Lower leg skin (tissue), 4 donors: ENCODE measurements around the gene NF1. TPM values are rescaled to one million over a fixed set of nuclear protein-coding genes. Genes with fewer than 3 reads are reported as not detected.

Source experiments
- DNase-seq, 2 donors: peaks; one replicate each; pipeline ENCODE4 v3.0.0-alpha.2; 2019; ENCODE audit warnings: low spot score in 2 of 2
- H3K4me3 ChIP-seq: fragments of 200-600 bp; sonication (generic); 2 replicates; pipeline ENCODE4 v1.5.1; 2017; ENCODE audit warnings: mild to moderate bottlenecking, low read depth; ENCODE audit not compliant: poor library complexity, severe bottlenecking
- CTCF ChIP-seq, 3 donors: fragments of 450-650 bp; IDR thresholded peaks; one replicate each; pipeline ENCODE4 v1.5.1; 2016; ENCODE audit warnings: antibody characterized with exemption in 3 of 3, mild to moderate bottlenecking in 3 of 3, moderate library complexity in 2 of 3
- POLR2A ChIP-seq, 2 donors: fragments of 450-650 bp; IDR thresholded peaks; one replicate each; pipeline ENCODE4 v1.6.1; 2016 to 2017; ENCODE audit warnings: antibody characterized with exemption in 2 of 2, mild to moderate bottlenecking in 1 of 2, moderate library complexity in 1 of 2
- WGBS, 2 donors: methylation state at CpG; one replicate each; pipeline ENCODE4 v1.1.5; 2018; 5-methylcytosine and 5-hydroxymethylcytosine counted together
- intact Hi-C: fragments of 100-400 bp; cut with DNase I; formaldehyde crosslinking; loops from one replicate; pipeline ENCODE4 v1.15.0; 2023; ENCODE audit warnings: low total_unique reads
- total RNA-seq, 4 donors: library from RNA; depleted of rRNA; stranded (reverse); fragments of >200 nt; gene quantifications; one replicate each; pipeline ENCODE4 v1.1.0, GENCODE V29; 2016

Gene NF1
- total RNA-seq, 4 donors from 2014 or later: 27.5 to 48.6 (median 34.3) TPM

GRCh38 chr17:31251105-31251969, 156.6 kb downstream of the NF1 start:
- no peak for DNase-seq
- H3K4me3 ChIP-seq: no peak overlapping the region
- TF ChIP-seq CTCF (IDR thresholded peaks at IDR 0.05): no peak
- TF ChIP-seq POLR2A (IDR thresholded peaks at IDR 0.05): no peak
- intact Hi-C loops: no loop called here
- WGBS, 2 donors: 77 to 78% methylated on average over 1 of the region's 1 CpG

- DNase-seq: no peak
- no peak for TF ChIP-seq POLR2A (IDR thresholded peaks at IDR 0.05)
- TF ChIP-seq CTCF (IDR thresholded peaks at IDR 0.05): no peak
- intact Hi-C loops: no loop called here
- no peak overlapping the region for H3K4me3 ChIP-seq
Measured at GRCh38 chr17:31251970-31252328, 157.2 kb downstream of the NF1 start.

- intact Hi-C loops: no loop called here
- TF ChIP-seq CTCF (IDR thresholded peaks at IDR 0.05): no peak
- TF ChIP-seq POLR2A (IDR thresholded peaks at IDR 0.05): no peak
- no peak for DNase-seq
- WGBS, 2 donors: 42 to 63% methylated on average over 1 of the region's 1 CpG
- no peak overlapping the region for H3K4me3 ChIP-seq
Measured at GRCh38 chr17:31252741-31253140, 158.0 kb downstream of the NF1 start.

GRCh38 chr17:31254654-31255053, 159.9 kb downstream of the NF1 start:
- DNase-seq: no peak
- TF ChIP-seq CTCF (IDR thresholded peaks at IDR 0.05) (no peak), POLR2A (IDR thresholded peaks at IDR 0.05) (no peak)
- intact Hi-C loops: no loop called here
- no peak overlapping the region for H3K4me3 ChIP-seq
- WGBS, 2 donors: 83 to 90% methylated on average over 2 of the region's 2 CpGs

- 75 to 76% methylated on average over 3 of the region's 3 CpGs for WGBS, 2 donors
- no peak for TF ChIP-seq POLR2A (IDR thresholded peaks at IDR 0.05)
- no peak for TF ChIP-seq CTCF (IDR thresholded peaks at IDR 0.05)
- DNase-seq: no peak
- intact Hi-C loops: no loop called here
- no peak overlapping the region for H3K4me3 ChIP-seq
Measured at GRCh38 chr17:31256936-31257335, 162.2 kb downstream of the NF1 start.

- TF ChIP-seq CTCF (IDR thresholded peaks at IDR 0.05) (no peak), POLR2A (IDR thresholded peaks at IDR 0.05) (no peak)
- intact Hi-C loops: no loop called here
- 94 to 96% methylated on average over 3 of the region's 3 CpGs for WGBS, 2 donors
- no peak overlapping the region for H3K4me3 ChIP-seq
- no peak for DNase-seq
Measured at GRCh38 chr17:31260151-31260550, 165.4 kb downstream of the NF1 start.
